ENCODE data around the gene MKX. TPM values are rescaled to one million over a fixed set of nuclear protein-coding genes. Genes with fewer than 3 reads are reported as not detected.

The MKX gene
- total RNA-seq, 1 donor from 2014 or later: 0.06 TPM

DNA sequence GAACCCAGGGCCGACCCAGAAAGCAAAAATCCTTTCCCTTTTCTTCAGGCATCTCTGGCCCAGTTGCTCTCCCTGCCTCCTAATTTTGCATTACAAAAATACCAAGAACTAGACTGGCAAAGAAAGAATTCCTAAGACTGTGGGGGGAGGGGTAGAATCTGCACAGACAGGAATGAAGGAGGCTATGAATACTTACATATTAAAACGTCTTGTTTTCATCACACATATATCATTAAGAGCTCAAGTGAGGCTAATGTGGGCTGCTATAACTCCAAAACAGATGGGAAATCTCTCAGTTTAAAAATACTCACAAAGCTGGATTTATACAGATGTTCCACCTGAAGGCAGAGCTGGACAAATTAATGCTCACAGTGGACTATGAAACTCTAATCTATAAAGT is 29.2 kb upstream of the MKX start:
- TF ChIP-seq, protein P1, sequence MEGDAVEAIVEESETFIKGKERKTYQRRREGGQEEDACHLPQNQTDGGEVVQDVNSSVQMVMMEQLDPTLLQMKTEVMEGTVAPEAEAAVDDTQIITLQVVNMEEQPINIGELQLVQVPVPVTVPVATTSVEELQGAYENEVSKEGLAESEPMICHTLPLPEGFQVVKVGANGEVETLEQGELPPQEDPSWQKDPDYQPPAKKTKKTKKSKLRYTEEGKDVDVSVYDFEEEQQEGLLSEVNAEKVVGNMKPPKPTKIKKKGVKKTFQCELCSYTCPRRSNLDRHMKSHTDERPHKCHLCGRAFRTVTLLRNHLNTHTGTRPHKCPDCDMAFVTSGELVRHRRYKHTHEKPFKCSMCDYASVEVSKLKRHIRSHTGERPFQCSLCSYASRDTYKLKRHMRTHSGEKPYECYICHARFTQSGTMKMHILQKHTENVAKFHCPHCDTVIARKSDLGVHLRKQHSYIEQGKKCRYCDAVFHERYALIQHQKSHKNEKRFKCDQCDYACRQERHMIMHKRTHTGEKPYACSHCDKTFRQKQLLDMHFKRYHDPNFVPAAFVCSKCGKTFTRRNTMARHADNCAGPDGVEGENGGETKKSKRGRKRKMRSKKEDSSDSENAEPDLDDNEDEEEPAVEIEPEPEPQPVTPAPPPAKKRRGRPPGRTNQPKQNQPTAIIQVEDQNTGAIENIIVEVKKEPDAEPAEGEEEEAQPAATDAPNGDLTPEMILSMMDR (conservative IDR thresholded peaks at IDR 0.05; ENCODE audit: low read depth, low read length): no peak
- no peak for DNase-seq (ENCODE audit: low read depth)
- no peak overlapping the region for H3K4me3 ChIP-seq (ENCODE audit: low read depth, low read length)

DNA sequence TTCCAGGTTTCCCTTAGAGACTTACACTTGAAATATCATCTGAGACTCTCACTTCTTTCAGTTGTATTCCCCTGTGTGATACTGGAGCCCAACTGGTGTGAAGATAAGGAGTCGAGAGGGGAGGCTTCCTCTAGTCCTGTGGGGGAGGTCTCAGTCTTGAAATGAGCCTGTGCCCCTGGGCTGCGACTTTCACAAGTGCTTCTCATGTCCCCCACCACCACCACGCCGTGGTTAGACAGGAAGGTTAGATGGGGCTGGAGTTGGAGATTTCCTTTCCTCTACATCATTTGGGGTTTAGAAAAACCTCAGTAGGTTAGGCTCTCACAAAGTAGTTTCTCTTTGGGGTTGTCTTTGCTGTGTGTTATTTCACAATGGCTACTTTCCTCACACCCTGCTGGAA is 25.6 kb upstream of the MKX start:
- H3K4me3 ChIP-seq (ENCODE audit: low read depth, low read length): no peak overlapping the region
- no peak for DNase-seq (ENCODE audit: low read depth)
- TF ChIP-seq, protein P1 (conservative IDR thresholded peaks at IDR 0.05; ENCODE audit: low read depth, low read length): no peak

DNA sequence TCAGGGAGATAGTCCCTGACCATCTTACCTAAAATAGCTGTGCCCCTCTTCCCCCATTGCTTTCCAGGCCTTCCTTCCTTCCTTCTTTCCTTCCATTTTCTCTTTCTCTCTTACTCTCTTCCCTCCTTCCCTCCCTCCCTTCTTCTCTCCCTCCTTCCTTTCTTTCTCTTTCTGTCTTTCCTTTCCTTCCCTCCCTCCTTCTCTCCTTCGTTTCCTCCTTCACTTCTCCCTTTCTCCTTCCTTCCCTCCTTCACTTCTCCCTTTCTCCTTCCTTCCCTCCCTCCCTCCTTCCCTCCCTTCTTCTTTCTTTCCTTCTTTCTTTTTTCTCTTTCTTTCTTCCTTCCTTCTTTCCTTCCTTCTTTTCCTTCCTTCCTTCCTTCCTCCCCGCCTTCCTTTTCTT is 24.6 kb upstream of the MKX start:
- DNase-seq (ENCODE audit: low read depth): no peak
- TF ChIP-seq, protein P1 (conservative IDR thresholded peaks at IDR 0.05; ENCODE audit: low read depth, low read length): no peak
- H3K4me3 ChIP-seq (ENCODE audit: low read depth, low read length): no peak overlapping the region

DNA sequence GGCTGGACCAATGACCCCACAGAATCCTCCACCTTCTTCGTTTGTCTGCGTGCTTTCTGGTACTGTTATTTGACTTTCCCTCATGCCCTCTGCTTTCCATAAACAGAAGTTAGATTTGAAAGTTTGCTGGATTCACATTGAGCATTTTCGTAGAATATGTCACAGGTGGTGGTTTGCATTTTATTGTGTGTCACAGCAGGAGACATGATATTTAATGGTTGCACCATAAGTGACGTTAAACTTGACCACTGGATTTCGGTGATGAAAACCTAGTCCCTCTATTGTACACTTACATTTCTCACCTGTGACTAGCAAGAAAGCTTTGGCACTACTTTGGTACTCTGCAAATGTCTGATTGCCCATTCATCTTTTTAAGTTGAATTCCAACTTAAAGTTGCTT is 15.2 kb upstream of the MKX start:
- TF ChIP-seq, protein P1 (conservative IDR thresholded peaks at IDR 0.05; ENCODE audit: low read depth, low read length): no peak
- DNase-seq (ENCODE audit: low read depth): no peak
- H3K4me3 ChIP-seq (ENCODE audit: low read depth, low read length): no peak overlapping the region

DNA sequence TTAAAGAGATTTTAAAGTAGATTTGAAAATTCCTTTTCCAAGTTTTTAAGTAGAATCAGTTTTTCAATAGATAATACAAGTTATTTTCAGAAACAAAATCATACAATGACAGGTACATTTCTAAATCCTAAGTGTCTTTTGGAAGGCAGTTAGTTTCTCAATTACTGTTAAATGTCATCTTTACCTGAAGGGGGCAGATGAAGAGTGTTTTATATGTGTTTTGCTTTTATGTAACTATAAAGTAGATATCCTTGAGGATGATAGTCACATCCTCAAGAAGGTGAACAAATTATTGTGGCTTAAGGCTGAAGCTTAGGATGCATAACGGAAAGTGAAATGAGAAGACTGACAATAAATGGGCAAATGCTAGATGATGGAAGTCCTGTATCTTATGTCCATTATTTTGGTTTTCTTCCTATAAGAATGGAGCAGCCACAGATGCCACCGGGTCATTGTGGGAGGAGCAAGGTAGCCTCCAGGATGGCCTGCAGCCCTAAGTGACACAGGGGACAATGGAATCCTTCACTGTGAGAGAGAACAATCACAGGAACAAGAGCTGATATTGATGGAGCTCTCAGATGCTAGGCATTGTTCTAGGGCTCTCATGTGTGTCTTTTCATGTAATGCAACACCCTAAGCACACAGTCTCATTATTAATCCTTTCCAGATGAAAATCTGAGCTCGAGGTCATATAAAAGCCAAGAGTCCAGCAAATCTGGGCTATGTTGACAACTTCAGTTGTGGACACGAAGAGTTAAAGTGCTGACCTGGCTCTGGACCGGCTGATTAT is 14.1 kb upstream of the MKX start:
- no peak overlapping the region for H3K4me3 ChIP-seq (ENCODE audit: low read depth, low read length)
- DNase-seq (ENCODE audit: low read depth): no peak
- TF ChIP-seq, protein P1 (conservative IDR thresholded peaks at IDR 0.05; ENCODE audit: low read depth, low read length): no peak

DNA sequence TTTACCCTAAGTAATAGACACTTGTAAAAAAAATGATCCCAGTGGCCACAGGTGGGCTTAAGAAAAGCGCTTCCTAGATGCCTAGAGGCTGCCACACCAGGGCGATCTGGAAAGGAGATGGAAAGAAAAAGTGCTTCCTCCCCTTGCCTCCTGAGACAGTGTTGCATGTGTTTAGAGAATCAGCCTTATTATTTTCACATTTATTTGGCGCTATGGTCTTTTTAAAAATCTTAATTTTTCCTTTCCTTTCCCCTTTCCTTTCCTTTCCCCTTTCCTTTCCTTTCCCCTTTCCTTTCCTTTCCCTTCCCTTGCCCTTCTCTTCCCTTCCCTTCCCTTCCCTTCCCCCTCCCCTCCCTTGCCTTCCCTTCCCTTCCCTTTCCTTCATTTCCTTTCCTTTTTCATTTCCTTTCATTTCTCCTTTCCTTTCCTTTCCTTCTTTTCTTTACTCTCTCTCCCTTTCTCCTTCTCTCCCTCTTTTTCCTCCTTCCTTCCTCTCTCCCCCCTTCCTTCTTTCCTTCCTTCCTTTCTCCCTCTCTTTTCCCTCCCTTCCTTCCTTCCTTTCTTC is 7.1 kb upstream of the MKX start:
- H3K4me3 ChIP-seq (ENCODE audit: low read depth, low read length): no peak overlapping the region
- TF ChIP-seq, protein P1 (conservative IDR thresholded peaks at IDR 0.05; ENCODE audit: low read depth, low read length): no peak
- no peak for DNase-seq (ENCODE audit: low read depth)

DNA sequence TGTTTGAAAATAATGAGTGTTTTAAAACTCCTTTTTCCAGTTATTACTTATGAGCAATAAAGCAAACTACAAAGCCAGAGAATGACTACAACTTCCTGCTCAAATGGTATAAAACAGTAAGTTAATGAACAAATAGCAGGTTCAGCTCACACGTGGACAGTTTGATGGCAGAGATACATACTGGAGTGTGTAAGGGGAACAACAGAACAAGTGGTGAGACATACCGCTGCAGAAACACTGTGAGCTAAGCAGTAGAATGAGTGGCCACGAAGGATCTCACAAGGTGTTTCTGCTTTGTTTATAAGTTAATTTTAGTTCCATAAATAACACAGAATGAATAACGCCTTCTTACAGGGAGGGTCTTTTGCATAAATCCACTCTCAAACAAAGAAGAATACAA is 3.0 kb upstream of the MKX start:
- DNase-seq (ENCODE audit: low read depth): no peak
- no peak overlapping the region for H3K4me3 ChIP-seq (ENCODE audit: low read depth, low read length)
- TF ChIP-seq, protein P1 (conservative IDR thresholded peaks at IDR 0.05; ENCODE audit: low read depth, low read length): no peak

All from epithelial cell of proximal tubule (primary cell).